GM12872 (cell line): ENCODE data around the gene STXBP4.

Experiments used
- TF ChIP-seq, protein P1 (sequence below): IDR thresholded peaks from 3 replicates; pipeline ENCODE4 v1.5.1; 2011; ENCODE audit warnings: low read depth, mild to moderate bottlenecking, low read length, moderate library complexity; ENCODE audit not compliant: insufficient read depth

Gene STXBP4

GRCh38 chr17:55053855-55054254 lies 85.3 kb downstream of the STXBP4 start:
- TF ChIP-seq, protein P1, sequence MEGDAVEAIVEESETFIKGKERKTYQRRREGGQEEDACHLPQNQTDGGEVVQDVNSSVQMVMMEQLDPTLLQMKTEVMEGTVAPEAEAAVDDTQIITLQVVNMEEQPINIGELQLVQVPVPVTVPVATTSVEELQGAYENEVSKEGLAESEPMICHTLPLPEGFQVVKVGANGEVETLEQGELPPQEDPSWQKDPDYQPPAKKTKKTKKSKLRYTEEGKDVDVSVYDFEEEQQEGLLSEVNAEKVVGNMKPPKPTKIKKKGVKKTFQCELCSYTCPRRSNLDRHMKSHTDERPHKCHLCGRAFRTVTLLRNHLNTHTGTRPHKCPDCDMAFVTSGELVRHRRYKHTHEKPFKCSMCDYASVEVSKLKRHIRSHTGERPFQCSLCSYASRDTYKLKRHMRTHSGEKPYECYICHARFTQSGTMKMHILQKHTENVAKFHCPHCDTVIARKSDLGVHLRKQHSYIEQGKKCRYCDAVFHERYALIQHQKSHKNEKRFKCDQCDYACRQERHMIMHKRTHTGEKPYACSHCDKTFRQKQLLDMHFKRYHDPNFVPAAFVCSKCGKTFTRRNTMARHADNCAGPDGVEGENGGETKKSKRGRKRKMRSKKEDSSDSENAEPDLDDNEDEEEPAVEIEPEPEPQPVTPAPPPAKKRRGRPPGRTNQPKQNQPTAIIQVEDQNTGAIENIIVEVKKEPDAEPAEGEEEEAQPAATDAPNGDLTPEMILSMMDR, result peak; percentile 37; the same call in 1 of the 3 replicates

DNA sequence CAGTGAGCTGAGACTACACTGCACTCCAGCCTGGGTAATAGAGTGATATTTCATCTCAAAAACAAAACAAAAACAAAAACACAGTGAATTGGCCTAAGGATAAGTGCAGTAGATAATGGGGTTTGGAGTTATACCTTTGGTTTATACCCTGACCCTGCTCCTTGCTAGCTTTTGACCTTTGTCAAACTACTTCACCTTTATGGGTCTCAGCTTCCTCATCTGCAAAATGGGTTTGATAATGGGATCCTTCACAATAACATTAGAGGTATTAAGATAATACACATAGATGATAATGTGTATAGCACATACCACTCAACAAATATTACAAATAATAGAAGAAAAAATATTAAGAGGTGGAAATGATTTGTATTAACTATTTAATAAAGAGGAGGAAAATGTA lies 85.9 kb downstream of the STXBP4 start:
- TF ChIP-seq, protein P1, result no peak

DNA sequence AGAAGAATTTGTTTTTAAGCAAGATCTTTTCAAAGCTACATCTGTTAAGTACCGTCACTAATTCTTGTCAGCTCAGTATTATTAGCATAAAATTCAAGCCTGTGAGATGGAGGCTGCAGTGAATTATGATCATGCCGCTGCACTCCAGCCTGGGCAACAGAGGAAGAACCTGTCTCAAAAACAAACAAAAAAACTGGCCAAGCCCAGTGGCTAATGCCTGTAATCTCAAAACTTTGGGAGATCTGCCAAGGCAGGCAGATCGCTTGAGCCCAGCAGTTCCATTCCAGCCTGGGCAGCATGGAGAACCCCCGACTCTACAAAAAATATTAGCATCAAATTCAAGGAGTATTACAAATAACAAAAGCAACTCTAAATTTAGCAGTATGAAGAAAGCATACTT lies 88.0 kb downstream of the STXBP4 start:
- TF ChIP-seq, protein P1, result no peak

DNA sequence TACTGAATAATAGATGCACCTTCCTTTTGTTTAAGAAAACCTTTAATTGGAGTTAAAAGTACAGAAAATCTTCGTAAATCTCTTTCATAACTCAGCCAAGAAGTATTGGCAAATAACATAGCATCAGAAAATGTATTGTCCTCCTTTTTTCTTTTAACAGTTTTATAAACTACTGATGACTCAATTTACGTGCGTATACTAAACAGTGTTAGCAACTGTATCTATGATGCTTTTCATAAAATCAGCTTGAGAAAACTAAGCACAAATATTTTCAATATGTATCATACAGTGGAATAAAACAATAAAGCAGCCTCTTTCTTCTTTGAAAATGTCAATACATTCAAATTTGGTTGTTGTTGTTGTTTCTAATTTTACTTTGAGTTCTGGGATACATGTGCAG lies 88.6 kb downstream of the STXBP4 start:
- TF ChIP-seq, protein P1, result no peak

- TF ChIP-seq, protein P1, result no peak
These were observed 91.2 kb downstream of the STXBP4 start for GRCh38 chr17:55059724-55060123.

GRCh38 chr17:55062921-55063320 lies 94.4 kb downstream of the STXBP4 start:
- TF ChIP-seq, protein P1, result no peak

DNA sequence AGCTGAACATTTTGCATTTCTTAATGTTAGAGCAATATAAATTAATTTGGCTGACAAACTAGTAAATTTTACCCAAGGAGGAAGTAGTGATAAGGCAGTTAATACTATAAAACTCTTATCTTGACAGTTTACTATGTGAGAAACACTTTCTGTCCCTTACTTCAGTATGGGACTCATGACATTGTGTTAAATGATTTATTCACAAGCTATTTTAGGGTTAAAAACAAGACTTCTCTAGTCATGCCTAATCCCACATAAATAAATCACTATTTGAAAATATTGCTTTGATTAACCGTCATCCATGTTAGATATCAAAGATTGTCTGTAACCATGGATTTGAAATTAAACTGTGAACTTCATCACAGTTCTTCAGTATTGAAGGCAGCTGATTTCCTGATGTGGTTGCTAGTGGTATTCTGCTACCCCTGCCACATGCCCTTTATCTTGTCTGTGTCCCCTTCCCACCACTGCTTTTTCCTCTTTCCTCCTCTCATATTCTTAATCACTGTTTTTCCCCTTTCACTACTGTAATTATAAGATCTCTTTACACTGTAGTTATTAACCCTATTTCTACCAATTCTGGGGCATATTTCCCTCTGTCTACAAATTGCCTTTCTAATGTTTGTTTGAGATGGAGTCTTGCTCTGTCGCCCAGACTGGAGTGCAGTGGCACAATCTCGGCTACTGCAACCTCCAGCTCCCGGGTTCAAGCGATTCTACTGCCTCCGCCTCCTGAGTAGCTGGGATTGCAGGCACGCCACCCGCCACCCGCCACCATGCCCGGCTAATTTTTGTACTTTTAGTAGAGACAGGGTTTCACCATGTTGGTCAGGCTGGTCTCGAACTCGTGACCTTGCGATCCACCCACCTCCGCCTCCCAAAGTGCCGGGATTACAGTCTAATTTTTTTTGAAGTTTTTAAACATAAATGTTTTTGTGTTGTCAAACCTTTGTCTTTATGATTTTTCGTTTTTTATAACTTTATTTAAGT lies 95.6 kb downstream of the STXBP4 start:
- TF ChIP-seq, protein P1, result no peak
